Adrenal gland (tissue), 5 donors: Measurements from ENCODE around the gene RTTN.

Experiments
- POLR2A ChIP-seq, 2 donors: fragments of 450-650 bp; IDR thresholded peaks; one replicate each; pipeline ENCODE4 v1.6.1; 2017; ENCODE audit warnings: antibody characterized with exemption in 2 of 2, mild to moderate bottlenecking in 2 of 2, moderate library complexity in 1 of 2
- TF ChIP-seq, protein P1 (sequence below), 6 experiments: fragments of 450-650 bp in 4 of 6; fragments of 200-600 bp in 2 of 6; sonication (generic) in 1 of 6; IDR thresholded peaks; 1 replicate in 5 of 6; 2 replicates in 1 of 6; pipeline versions ENCODE4 v1.5.1 to v1.8.0; 2016 to 2021; ENCODE audit warnings: antibody characterized with exemption in 6 of 6, mild to moderate bottlenecking in 2 of 6, moderate library complexity in 1 of 6
- donor health status: DM: no; HTN: no; CAD: no.

DNA sequence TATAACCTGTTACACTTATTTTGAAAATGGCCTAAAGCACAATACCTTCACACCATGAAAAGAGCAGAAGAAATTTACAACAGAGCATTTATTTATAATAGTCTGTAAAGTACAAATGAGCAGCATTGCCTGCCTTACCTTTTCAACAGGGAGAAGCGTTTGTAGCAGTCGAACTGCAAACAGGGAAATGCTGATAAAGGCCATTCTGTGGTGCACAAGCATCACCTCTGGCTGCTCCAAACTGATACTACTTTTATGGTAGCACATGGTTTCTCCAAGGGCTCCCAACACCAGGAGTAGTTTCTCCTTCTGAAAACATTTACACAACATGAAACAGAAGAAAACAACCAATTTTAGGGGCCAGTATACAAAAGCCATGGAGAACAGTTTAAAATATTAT, 28.9 kb downstream of the RTTN start:
- TF ChIP-seq, protein P1, sequence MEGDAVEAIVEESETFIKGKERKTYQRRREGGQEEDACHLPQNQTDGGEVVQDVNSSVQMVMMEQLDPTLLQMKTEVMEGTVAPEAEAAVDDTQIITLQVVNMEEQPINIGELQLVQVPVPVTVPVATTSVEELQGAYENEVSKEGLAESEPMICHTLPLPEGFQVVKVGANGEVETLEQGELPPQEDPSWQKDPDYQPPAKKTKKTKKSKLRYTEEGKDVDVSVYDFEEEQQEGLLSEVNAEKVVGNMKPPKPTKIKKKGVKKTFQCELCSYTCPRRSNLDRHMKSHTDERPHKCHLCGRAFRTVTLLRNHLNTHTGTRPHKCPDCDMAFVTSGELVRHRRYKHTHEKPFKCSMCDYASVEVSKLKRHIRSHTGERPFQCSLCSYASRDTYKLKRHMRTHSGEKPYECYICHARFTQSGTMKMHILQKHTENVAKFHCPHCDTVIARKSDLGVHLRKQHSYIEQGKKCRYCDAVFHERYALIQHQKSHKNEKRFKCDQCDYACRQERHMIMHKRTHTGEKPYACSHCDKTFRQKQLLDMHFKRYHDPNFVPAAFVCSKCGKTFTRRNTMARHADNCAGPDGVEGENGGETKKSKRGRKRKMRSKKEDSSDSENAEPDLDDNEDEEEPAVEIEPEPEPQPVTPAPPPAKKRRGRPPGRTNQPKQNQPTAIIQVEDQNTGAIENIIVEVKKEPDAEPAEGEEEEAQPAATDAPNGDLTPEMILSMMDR (IDR thresholded peaks at IDR 0.05) = no peak
- no peak for TF ChIP-seq POLR2A (IDR thresholded peaks at IDR 0.05)
